HEK293T (cell line): ENCODE measurements around the gene MT3.

Experiments
- ARNT ChIP-seq: fragments of 450-650 bp; IDR thresholded peaks from 2 replicates; pipeline ENCODE4 v1.6.1; 2017; ENCODE audit warnings: mild to moderate bottlenecking
- BHLHE40 ChIP-seq: fragments of 450-650 bp; IDR thresholded peaks from 2 replicates; pipeline ENCODE4 v1.6.1; 2016; ENCODE audit warnings: mild to moderate bottlenecking, moderate library complexity, borderline replicate concordance
- CTBP1 ChIP-seq: fragments of 450-650 bp; IDR thresholded peaks from 2 replicates; pipeline ENCODE4 v1.6.1; 2016; ENCODE audit warnings: borderline replicate concordance
- FOXK2 ChIP-seq: fragments of 450-650 bp; IDR thresholded peaks from 2 replicates; pipeline ENCODE4 v1.6.1; 2016; ENCODE audit warnings: mild to moderate bottlenecking
- NFRKB ChIP-seq: fragments of 450-650 bp; IDR thresholded peaks from 2 replicates; pipeline ENCODE4 v1.6.1; 2016; ENCODE audit warnings: mild to moderate bottlenecking, moderate library complexity
- PKNOX1 ChIP-seq: fragments of 450-650 bp; IDR thresholded peaks from 2 replicates; pipeline ENCODE4 v1.6.1; 2016
- SP1 ChIP-seq: fragments of 450-650 bp; IDR thresholded peaks from 2 replicates; pipeline ENCODE4 v1.6.1; 2017
- SUZ12 ChIP-seq: fragments of 450-650 bp; IDR thresholded peaks from 2 replicates; pipeline ENCODE4 v1.6.1; 2016; ENCODE audit warnings: mild to moderate bottlenecking
- TARDBP ChIP-seq: fragments of 450-650 bp; IDR thresholded peaks from 2 replicates; pipeline ENCODE4 v1.6.1; 2016
- ZNF384 ChIP-seq: fragments of 450-650 bp; IDR thresholded peaks from 2 replicates; pipeline ENCODE4 v1.6.1; 2016

DNA sequence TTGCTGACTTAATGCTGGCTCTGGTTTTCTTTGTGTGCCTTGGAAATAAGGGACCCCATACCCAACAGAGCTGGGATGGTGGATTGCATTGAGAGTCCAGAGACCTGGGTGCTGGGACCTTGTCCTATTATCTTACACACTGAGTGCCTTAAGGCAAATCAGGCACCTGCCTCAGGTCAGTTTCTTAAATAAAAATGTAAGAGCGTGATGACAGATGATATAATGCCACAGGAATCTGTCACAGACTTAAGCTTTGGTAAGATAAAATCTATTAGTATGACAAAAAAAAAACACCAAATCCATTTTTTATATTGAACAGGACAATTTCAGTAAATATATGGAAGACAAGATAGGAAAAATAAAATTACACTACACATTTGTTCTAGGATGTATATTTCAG is 50.7 kb downstream of the MT3 start:
- no peak for TF ChIP-seq BHLHE40
- no peak for TF ChIP-seq PKNOX1
- TF ChIP-seq SP1, result no peak
- no peak for TF ChIP-seq SUZ12
- TF ChIP-seq ARNT, result no peak
- no peak for TF ChIP-seq NFRKB
- TF ChIP-seq FOXK2, result no peak
- TF ChIP-seq ZNF384, result no peak
- TF ChIP-seq CTBP1, result no peak
- no peak for TF ChIP-seq TARDBP
